ENCODE results near the gene MKX. TPM values are rescaled to one million over a fixed set of nuclear protein-coding genes. Genes with fewer than 3 reads are reported as not detected.
A peak's percentile ranks its signal among the peaks of the same experiment; 100 is the strongest.

MKX gene
- total and polyA plus RNA-seq, 5 donors, result 0.15 to 0.47 (median 0.20) TPM

DNA sequence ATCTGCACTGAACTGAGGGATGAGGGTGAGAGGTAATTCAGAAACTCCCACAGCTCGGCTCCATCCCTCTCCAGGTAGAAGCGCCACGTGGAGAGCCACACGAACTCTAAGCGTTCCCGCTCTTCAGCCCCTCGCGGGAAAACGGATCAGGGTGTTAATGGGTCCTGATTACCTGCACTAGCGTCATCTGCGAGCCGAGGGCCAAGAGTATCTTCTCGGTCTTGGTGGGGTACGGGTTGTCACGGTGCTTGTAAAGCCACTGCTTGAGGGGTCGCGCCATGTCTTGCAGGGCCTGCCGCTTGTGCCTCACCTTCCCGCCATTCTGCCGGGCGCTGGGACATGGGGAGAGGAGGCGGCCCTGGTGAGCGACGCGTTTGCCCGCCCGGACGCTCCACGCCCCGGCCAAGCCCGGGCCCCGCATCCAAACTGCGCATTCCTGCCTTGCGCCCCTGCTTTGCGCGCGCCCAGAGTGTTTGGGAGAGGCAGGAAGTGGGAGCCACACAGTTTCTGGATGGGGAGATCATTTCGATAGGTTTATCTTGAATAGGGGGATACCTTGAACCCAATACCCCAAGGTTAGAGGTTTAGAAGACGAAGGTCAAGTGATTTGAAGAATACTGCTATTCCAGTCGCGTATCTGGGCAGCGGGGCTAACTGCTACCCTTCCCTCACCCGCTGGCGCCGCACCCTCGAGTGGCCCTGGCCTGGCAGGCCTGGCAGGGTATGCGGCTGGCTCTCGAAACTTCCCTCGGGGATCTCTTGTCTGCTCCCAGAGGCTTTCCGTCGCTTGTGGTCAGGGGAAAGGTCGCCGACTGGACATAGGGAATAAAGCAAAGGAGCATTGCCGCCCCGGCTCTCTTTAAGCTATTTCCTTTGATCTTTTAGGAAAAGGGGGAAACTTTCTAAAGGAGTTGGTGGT, 4.2 kb downstream of the MKX start:
- Histone ChIP-seq H3K27ac (ENCODE audit: low read length) (no peak overlapping the region), H3K9me3 (ENCODE audit: control insufficient read depth, low read length) (no peaks in the 10 kb centered on the region), H3K27me3 (ENCODE audit: control insufficient read depth, insufficient read depth) (no peaks in the 10 kb centered on the region), H3K4me3 (ENCODE audit: low read length) (peak overlapping the region; percentile 89), H3K4me1 (ENCODE audit: control insufficient read depth, insufficient read depth, low read length) (no peaks in the 10 kb centered on the region)
- DNase-seq (peak; percentile 17 to 49 (median 45)), ATAC-seq (no peak)
- 16% methylated on average over 55 of the region's 55 CpGs for WGBS
- intact Hi-C loops (cut with DNase I), result loop anchor here in 3 of 4 donors (5.0 to 10.0 kb wide), 3 partner anchors 436 to 501 kb away; no protein-coding TSS in a partner anchor

DNA sequence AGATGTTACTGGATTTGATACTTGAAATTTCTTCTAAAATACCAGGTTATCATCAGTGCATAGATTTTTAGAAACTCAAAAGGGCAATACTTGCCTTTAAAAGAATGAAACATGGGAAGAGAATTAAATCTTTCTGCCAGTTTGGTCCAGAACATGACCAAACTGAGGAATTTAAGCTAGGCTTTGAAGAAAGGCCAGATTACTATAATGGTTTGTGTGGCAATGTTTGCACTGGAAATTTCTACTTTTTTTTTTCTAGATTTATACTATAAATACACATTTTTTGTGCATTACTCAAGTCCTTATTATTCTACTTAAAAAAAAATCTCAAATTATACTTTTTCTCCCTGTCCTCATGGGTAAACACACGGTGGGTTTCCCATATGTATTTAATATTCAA, 9.2 kb downstream of the MKX start:
- ATAC-seq (no peak), DNase-seq (no peak)
- no peaks in the 10 kb centered on the region for H3K4me1 ChIP-seq (ENCODE audit: control insufficient read depth, insufficient read depth, low read length)
- no peak overlapping the region for H3K4me3 ChIP-seq (ENCODE audit: low read length)
- intact Hi-C loops (cut with DNase I), result no loop called here
- 82% methylated on average over 1 of the region's 1 CpG for WGBS
- H3K9me3 ChIP-seq (ENCODE audit: control insufficient read depth, low read length), result no peaks in the 10 kb centered on the region
- no peak overlapping the region for H3K27ac ChIP-seq (ENCODE audit: low read length)
- H3K27me3 ChIP-seq (ENCODE audit: control insufficient read depth, insufficient read depth), result no peaks in the 10 kb centered on the region

DNA sequence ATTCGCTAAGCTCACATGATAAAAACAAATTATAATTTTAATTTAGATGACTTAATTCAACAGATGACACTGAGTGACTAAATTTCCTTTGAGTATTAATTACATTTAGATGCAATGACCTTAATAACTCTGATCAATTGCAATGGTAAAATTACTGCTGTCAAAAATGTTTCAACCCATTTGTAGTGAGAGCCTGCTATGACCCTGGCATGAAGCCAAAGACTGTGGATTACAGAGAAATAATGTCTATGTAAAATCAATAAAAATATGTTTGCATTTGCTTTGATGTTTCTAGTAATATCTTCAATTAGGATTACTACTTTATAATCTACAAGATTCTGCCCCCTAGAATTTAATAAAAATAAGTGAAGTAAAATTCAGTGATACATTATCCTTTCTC, 15.6 kb downstream of the MKX start:
- Histone ChIP-seq H3K27ac (ENCODE audit: low read length) (no peak overlapping the region), H3K4me3 (ENCODE audit: low read length) (no peak overlapping the region), H3K27me3 (ENCODE audit: control insufficient read depth, insufficient read depth) (no peaks in the 10 kb centered on the region), H3K4me1 (ENCODE audit: control insufficient read depth, insufficient read depth, low read length) (no peaks in the 10 kb centered on the region), H3K9me3 (ENCODE audit: control insufficient read depth, low read length) (no peaks in the 10 kb centered on the region)
- intact Hi-C loops (cut with DNase I), result no loop called here
- ATAC-seq (no peak), DNase-seq (no peak)
- 100% methylated on average over 1 of the region's 1 CpG for WGBS

DNA sequence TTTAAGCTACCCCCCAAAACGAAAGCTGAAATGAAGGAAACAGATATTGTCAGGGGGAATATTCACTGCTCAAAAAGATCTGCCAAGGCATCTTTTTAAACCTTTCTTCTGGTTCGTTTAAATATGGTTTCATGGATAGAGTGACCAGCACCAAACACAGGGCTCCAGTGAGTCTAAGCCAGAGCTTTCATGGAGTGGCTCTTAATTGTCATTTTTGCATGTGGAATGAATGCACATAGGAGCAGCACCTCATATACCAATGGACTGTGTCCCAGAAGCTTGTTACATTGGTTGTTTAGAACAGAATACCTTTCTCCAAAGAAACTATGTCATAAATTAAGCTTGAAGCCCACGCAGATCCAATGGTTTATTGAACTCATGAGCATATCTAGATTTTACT, 17.3 kb downstream of the MKX start:
- DNase-seq (no peak), ATAC-seq (no peak)
- Histone ChIP-seq H3K4me3 (ENCODE audit: low read length) (no peak overlapping the region), H3K4me1 (ENCODE audit: control insufficient read depth, insufficient read depth, low read length) (no peaks in the 10 kb centered on the region), H3K9me3 (ENCODE audit: control insufficient read depth, low read length) (no peaks in the 10 kb centered on the region), H3K27ac (ENCODE audit: low read length) (no peak overlapping the region), H3K27me3 (ENCODE audit: control insufficient read depth, insufficient read depth) (no peaks in the 10 kb centered on the region)
- intact Hi-C loops (cut with DNase I), result no loop called here
- WGBS, result 69% methylated on average over 3 of the region's 3 CpGs

DNA sequence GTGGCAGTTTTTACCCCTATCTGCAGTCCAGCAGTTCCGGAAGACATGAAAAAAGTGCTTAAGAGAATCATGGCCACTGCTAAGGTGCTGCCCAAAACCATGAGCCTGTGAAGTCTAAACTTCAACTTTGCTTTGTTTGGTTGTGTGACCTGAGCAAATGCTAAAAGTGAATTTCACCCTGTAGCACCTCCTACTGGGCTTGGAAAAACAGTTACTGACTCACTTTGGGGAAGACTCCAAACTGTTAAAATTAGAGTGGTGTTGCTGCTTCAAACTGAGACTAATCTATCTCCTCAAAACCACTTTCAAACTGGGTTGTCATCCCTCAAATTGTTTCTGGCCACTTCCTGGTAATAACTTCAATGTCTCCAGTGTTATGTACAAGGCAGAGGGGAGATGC, 21.3 kb downstream of the MKX start:
- H3K4me1 ChIP-seq (ENCODE audit: control insufficient read depth, insufficient read depth, low read length), result no peaks in the 10 kb centered on the region
- intact Hi-C loops (cut with DNase I), result no loop called here
- 88% methylated on average over 1 of the region's 1 CpG for WGBS

DNA sequence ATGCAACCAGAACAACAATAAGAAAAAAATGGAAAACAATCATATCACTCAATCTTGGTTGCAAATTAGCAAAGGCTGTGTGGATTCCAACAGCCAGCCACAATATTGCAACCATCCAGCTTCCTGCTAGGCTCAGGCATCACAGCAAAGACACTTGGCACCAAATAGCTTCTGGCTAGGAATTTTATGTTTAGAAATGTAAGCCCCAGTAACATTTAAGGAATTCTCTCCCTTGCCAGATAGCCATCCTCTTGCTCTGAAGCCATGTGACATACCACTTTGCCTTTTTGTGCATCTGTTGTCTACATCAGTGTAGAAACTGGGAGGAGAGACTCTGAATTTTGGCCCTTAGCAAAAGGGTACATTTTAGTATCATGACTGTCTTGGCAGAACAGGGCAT, 22.2 kb downstream of the MKX start:
- ATAC-seq, result no peak
- no peak overlapping the region for H3K4me3 ChIP-seq (ENCODE audit: low read length)

More for the DNA sequence above, 21.3 kb downstream of the MKX start:
- H3K9me3 ChIP-seq (ENCODE audit: control insufficient read depth, low read length), result no peaks in the 10 kb centered on the region
- H3K27me3 ChIP-seq (ENCODE audit: control insufficient read depth, insufficient read depth), result no peaks in the 10 kb centered on the region
- DNase-seq (no peak), ATAC-seq (no peak)
- H3K4me3 ChIP-seq (ENCODE audit: low read length), result no peak overlapping the region
- no peak overlapping the region for H3K27ac ChIP-seq (ENCODE audit: low read length)

DNA sequence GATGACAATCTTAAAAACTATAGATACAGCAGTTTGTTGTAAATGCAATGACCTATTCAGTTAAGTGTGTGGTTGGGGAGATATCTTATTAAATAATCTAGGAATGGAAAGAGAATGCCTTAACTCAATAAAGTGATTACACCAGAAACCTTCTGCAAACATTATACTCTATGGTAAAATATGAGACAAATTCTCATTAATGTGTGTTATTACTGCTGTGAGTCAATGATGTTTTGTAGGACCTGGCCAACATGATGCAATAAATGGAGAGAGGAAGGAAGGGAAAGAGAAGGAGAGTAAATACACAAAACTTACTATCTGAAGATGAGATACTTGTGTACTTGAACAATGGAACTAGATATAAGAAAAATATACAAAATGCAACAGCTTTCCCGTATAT, 25.1 kb downstream of the MKX start:
- DNase-seq (no peak), ATAC-seq (no peak)
- intact Hi-C loops (cut with DNase I), result no loop called here
- WGBS, result 93% methylated on average over 1 of the region's 1 CpG
- peaks cover 2% of the 10 kb centered on the region for H3K27me3 ChIP-seq (ENCODE audit: control insufficient read depth, insufficient read depth)
- no peak overlapping the region for H3K27ac ChIP-seq (ENCODE audit: low read length)
- H3K4me1 ChIP-seq (ENCODE audit: control insufficient read depth, insufficient read depth, low read length), result no peaks in the 10 kb centered on the region
- H3K4me3 ChIP-seq (ENCODE audit: low read length), result no peak overlapping the region
- H3K9me3 ChIP-seq (ENCODE audit: control insufficient read depth, low read length), result no peaks in the 10 kb centered on the region

More for the DNA sequence above, 22.2 kb downstream of the MKX start:
- intact Hi-C loops (cut with DNase I), result no loop called here
- H3K9me3 ChIP-seq (ENCODE audit: control insufficient read depth, low read length), result no peaks in the 10 kb centered on the region
- no peaks in the 10 kb centered on the region for H3K27me3 ChIP-seq (ENCODE audit: control insufficient read depth, insufficient read depth)
- DNase-seq, result no peak
- no peak overlapping the region for H3K27ac ChIP-seq (ENCODE audit: low read length)
- no peaks in the 10 kb centered on the region for H3K4me1 ChIP-seq (ENCODE audit: control insufficient read depth, insufficient read depth, low read length)

DNA sequence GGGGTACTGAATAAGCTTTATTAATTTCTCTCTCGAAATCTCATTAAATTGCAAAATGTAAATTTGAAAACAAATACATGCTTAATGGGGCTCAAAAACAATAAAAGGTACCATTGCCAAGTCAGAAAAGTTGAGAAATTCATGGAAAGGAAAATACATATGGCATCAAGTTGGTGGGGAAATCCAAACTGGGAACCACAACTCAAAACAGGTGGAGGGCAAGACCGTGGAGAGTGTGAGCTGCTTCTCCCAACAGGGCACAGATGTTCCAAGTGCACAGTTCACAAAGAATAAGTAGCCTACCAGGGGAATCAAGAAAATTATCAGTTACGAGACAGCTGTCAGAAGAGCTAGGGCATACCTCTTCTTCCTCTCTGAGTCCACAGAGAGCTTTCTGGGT, 26.6 kb downstream of the MKX start:
- H3K27ac ChIP-seq (ENCODE audit: low read length), result no peak overlapping the region
- H3K4me1 ChIP-seq (ENCODE audit: control insufficient read depth, insufficient read depth, low read length), result no peaks in the 10 kb centered on the region
- 84% methylated on average over 3 of the region's 3 CpGs for WGBS
- no peaks in the 10 kb centered on the region for H3K9me3 ChIP-seq (ENCODE audit: control insufficient read depth, low read length)
- peaks cover 2% of the 10 kb centered on the region for H3K27me3 ChIP-seq (ENCODE audit: control insufficient read depth, insufficient read depth)
- intact Hi-C loops (cut with DNase I), result no loop called here
- no peak overlapping the region for H3K4me3 ChIP-seq (ENCODE audit: low read length)
- ATAC-seq, result no peak
- DNase-seq, result no peak

DNA sequence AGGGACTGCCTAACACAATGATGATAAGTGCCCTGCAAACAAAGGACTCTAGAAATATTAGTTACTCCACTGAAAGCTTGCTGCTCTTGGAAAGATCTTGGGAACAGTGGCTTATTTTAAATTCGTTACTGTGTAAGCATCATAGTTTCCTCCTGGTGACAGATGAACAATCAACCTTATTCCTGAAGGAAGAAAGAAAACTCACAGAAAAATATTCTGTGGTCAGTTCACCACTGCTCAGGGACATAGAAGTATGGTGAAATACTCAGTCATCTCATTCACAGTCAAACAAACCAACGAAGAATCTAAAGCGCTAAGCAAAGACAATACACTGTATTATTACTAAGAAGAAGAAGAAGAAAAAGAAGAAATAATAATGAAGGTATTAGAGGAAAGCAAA, 27.8 kb downstream of the MKX start:
- Histone ChIP-seq H3K4me1 (ENCODE audit: control insufficient read depth, insufficient read depth, low read length) (no peaks in the 10 kb centered on the region), H3K4me3 (ENCODE audit: low read length) (no peak overlapping the region), H3K9me3 (ENCODE audit: control insufficient read depth, low read length) (no peaks in the 10 kb centered on the region), H3K27ac (ENCODE audit: low read length) (no peak overlapping the region), H3K27me3 (ENCODE audit: control insufficient read depth, insufficient read depth) (peaks cover 2% of the 10 kb centered on the region)
- DNase-seq (no peak), ATAC-seq (no peak)
- 79% methylated on average over 3 of the region's 3 CpGs for WGBS
- intact Hi-C loops (cut with DNase I), result no loop called here

DNA sequence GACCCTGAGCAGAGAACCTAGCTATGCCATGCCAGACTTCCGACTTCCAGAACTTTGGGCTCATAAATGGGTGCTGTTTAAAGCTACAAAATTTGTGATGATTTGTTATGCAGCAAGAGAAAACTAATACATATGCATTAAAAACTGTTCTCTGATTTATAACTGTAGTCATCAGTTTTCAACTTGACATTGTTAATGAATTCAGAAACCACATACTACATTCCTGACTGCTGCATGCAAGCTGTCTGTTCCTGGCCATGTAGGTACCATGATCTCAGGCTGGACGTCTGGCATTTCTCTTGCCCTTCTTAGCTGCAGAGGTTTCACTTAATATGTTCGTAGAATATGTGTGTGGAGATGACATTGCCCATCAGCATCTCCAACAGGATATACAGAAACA, 28.4 kb downstream of the MKX start:
- no peak for ATAC-seq
- H3K4me1 ChIP-seq (ENCODE audit: control insufficient read depth, insufficient read depth, low read length), result no peaks in the 10 kb centered on the region
- DNase-seq, result no peak
- no peak overlapping the region for H3K4me3 ChIP-seq (ENCODE audit: low read length)
- no peaks in the 10 kb centered on the region for H3K9me3 ChIP-seq (ENCODE audit: control insufficient read depth, low read length)
- intact Hi-C loops (cut with DNase I), result no loop called here
- 78% methylated on average over 3 of the region's 3 CpGs for WGBS
- H3K27me3 ChIP-seq (ENCODE audit: control insufficient read depth, insufficient read depth), result peaks cover 2% of the 10 kb centered on the region
- no peak overlapping the region for H3K27ac ChIP-seq (ENCODE audit: low read length)

DNA sequence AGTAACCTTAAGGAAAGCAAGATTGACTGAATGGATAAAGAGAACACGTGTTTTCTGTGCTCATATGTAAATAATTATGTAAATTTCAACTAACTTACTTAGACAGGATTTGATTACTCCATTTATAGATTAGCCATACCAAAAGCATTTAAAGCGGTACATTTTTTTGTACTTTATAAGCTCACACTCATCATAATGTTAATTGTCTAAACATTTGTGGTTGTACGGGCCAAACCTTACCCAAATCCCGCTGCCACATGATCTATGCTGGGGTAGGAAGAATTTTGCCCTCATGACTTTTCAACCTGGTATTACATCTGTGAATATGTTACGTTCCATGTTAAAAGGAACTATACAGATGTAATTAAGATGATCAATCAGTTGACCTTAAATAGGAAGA, 29.1 kb downstream of the MKX start:
- 70% methylated on average over 5 of the region's 5 CpGs for WGBS
- H3K9me3 ChIP-seq (ENCODE audit: control insufficient read depth, low read length), result no peaks in the 10 kb centered on the region
- H3K4me1 ChIP-seq (ENCODE audit: control insufficient read depth, insufficient read depth, low read length), result no peaks in the 10 kb centered on the region
- no peak overlapping the region for H3K4me3 ChIP-seq (ENCODE audit: low read length)
- no peak for ATAC-seq
- DNase-seq, result no peak
- peaks cover 2% of the 10 kb centered on the region for H3K27me3 ChIP-seq (ENCODE audit: control insufficient read depth, insufficient read depth)
- no peak overlapping the region for H3K27ac ChIP-seq (ENCODE audit: low read length)
- intact Hi-C loops (cut with DNase I), result no loop called here
